Neural cell (in vitro differentiated cells): ENCODE data around the gene ROR2. TPM values are rescaled to one million over a fixed set of nuclear protein-coding genes. Genes with fewer than 3 reads are reported as not detected.

Experiments used
- H2AFZ ChIP-seq: fragments of 200-600, 300-800 bp; sonication (generic), shearing (Covaris generic); 2 replicates; pipeline ENCODE4 v1.6.0; 2014; ENCODE audit warnings: low read depth, mild to moderate bottlenecking, antibody characterized with exemption, low read length, moderate library complexity
- H3F3A ChIP-seq: fragments of 200-600 bp; shearing (Covaris generic); 2 replicates; pipeline ENCODE4 v1.6.1; 2016; ENCODE audit warnings: mild to moderate bottlenecking, moderate library complexity, mixed read lengths, antibody characterized with exemption, low read length; ENCODE audit not compliant: insufficient read depth, poor library complexity, severe bottlenecking
- H3K27ac ChIP-seq: fragments of 200-600, 300-800 bp; sonication (generic), shearing (Covaris generic); 2 replicates; pipeline ENCODE4 v1.5.1; 2014; ENCODE audit warnings: mild to moderate bottlenecking, low read length, moderate library complexity
- H3K27me3 ChIP-seq: fragments of 300-800, 200-600 bp; sonication (generic), shearing (Covaris generic); 2 replicates; pipeline ENCODE4 v1.6.0; 2014; ENCODE audit warnings: mild to moderate bottlenecking, low read depth, low read length, moderate library complexity; ENCODE audit not compliant: insufficient read depth
- H3K36me3 ChIP-seq: fragments of 300-800, 200-600 bp; sonication (generic), shearing (Covaris generic); 2 replicates; pipeline ENCODE4 v1.5.1; 2014; ENCODE audit warnings: mild to moderate bottlenecking, antibody characterized with exemption, low read length, moderate library complexity; ENCODE audit not compliant: insufficient read depth
- H3K4me2 ChIP-seq: fragments of 300-800, 200-600 bp; sonication (generic), shearing (Covaris generic); 2 replicates; pipeline ENCODE4 v1.6.0; 2014; ENCODE audit warnings: mild to moderate bottlenecking, low read length
- H3K4me3 ChIP-seq: fragments of 300-800, 200-600 bp; sonication (generic), shearing (Covaris generic); 2 replicates; pipeline ENCODE4 v1.5.1; 2014; ENCODE audit warnings: mild to moderate bottlenecking, low read length, moderate library complexity
- H3K79me2 ChIP-seq: fragments of 200-600 bp; shearing (Covaris generic); replicated peaks from 2 replicates; pipeline ENCODE4 v1.6.0; 2014; ENCODE audit warnings: mild to moderate bottlenecking, low read length, moderate library complexity; ENCODE audit not compliant: insufficient read depth
- H3K9ac ChIP-seq: fragments of 300-800, 200-600 bp; sonication (generic), shearing (Covaris generic); 2 replicates; pipeline ENCODE4 v1.6.1; 2016; ENCODE audit warnings: mild to moderate bottlenecking, low read length, mixed read lengths
- H3K9me2 ChIP-seq: fragments of 200-600 bp; shearing (Covaris generic); 2 replicates; pipeline ENCODE4 v1.6.1; 2016; ENCODE audit warnings: mild to moderate bottlenecking, low read length, mixed read lengths; ENCODE audit not compliant: insufficient read depth
- H3K9me3 ChIP-seq: fragments of 200-600, 300-800 bp; sonication (generic), shearing (Covaris generic); 2 replicates; pipeline ENCODE4 v1.6.1; 2016; ENCODE audit warnings: mild to moderate bottlenecking, mixed run types, low read length, moderate library complexity, mixed read lengths
- H4K20me1 ChIP-seq: fragments of 200-600 bp; shearing (Covaris generic); 2 replicates; pipeline ENCODE4 v1.6.1; 2016; ENCODE audit warnings: mild to moderate bottlenecking, mixed run types; ENCODE audit not compliant: insufficient read depth
- EP300 ChIP-seq: fragments of 450-650 bp; conservative IDR thresholded peaks from 2 replicates; pipeline ENCODE4 v1.6.1; 2014; ENCODE audit warnings: antibody characterized with exemption, mild to moderate bottlenecking, moderate library complexity; ENCODE audit not compliant: poor library complexity, severe bottlenecking
- EZH2 ChIP-seq: fragments of 200-600, 300-800 bp; shearing (Covaris generic), sonication (generic); IDR thresholded peaks from 2 replicates; pipeline ENCODE4 v1.6.1; 2014; ENCODE audit warnings: antibody characterized with exemption, low read length, borderline replicate concordance, mild to moderate bottlenecking; ENCODE audit not compliant: insufficient read depth, poor library complexity, severe bottlenecking
- MXI1 ChIP-seq: fragments of 450-650 bp; conservative IDR thresholded peaks from 2 replicates; pipeline ENCODE4 v1.6.1; 2014; ENCODE audit warnings: antibody characterized with exemption, mild to moderate bottlenecking; ENCODE audit not compliant: poor library complexity, severe bottlenecking
- POLR2AphosphoS5 ChIP-seq: IDR thresholded peaks from 2 replicates; pipeline ENCODE4 v1.6.1; 2012
- RAD21 ChIP-seq: fragments of 450-650 bp; conservative IDR thresholded peaks from 2 replicates; pipeline ENCODE4 v1.6.1; 2014; ENCODE audit warnings: antibody characterized with exemption, mild to moderate bottlenecking, moderate library complexity
- SMC3 ChIP-seq: fragments of 450-650 bp; conservative IDR thresholded peaks from 2 replicates; pipeline ENCODE4 v1.6.1; 2014; ENCODE audit warnings: antibody characterized with exemption, mild to moderate bottlenecking, moderate library complexity; ENCODE audit not compliant: poor library complexity
- TAF1 ChIP-seq: IDR thresholded peaks from 2 replicates; pipeline ENCODE4 v1.6.1; 2012; ENCODE audit warnings: low read depth
- polyA plus RNA-seq: library from polyadenylated mRNA; depleted of rRNA; stranded (reverse); fragments of >200 nt; gene quantifications from 2 replicates; pipeline ENCODE4 v1.2.3, GENCODE V29; 2014
- TF ChIP-seq, protein P1 (sequence below): fragments of 450-650 bp; IDR thresholded peaks from 2 replicates; pipeline ENCODE4 v1.5.1; 2014; ENCODE audit warnings: antibody characterized with exemption, mild to moderate bottlenecking, moderate library complexity; ENCODE audit not compliant: poor library complexity, severe bottlenecking
- TF ChIP-seq, protein P2 (sequence below): IDR thresholded peaks from 2 replicates; pipeline ENCODE4 v1.6.1; 2012; ENCODE audit warnings: borderline replicate concordance

ROR2 gene
- polyA plus RNA-seq, 1 donor from 2014 or later = 0.33 TPM

DNA sequence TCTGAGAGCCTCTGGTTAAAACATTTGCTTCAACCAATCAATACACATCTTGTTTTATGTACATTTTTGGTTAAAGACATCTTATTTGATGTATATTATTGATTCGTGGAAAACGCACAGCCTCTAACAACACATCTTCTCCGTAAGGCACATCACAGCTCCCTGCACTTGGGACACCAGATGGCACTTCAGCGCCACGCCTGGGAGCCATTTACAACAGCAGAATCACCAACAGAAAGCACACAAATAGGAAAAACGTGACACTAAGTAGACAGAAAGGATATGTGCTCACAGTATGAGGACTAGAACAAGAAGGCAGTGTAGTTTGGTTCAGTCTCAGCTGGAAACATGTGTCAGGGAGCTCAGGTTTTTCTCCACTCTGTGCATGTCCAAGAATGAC, 199.7 kb downstream of the ROR2 start:
- Histone ChIP-seq H3K27me3 (no peaks in the 10 kb centered on the region), H3K36me3 (no peaks in the 10 kb centered on the region), H3K4me2 (no peak overlapping the region)

DNA sequence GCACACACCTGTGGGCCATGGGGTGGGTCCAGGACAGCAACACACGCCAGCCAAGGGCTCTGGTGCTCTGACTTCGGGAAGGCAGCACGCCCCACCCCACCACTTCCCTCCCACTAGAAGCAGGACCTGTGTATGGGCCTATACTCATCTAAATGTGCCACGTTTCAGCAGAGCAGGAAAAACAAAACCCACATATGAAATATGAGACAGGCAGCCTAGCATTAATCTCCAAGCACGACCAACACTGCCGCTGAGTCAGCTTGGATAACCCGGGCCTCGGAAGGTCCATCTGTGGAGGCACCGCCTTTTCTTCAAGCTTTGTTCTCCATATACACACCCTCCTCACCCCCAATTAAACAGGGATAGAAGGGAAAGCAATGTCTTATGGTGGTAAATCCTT, 203.1 kb downstream of the ROR2 start:
- no peaks in the 10 kb centered on the region for H4K20me1 ChIP-seq
- no peak overlapping the region for H2AFZ ChIP-seq
- no peak overlapping the region for H3K4me3 ChIP-seq
- no peaks in the 10 kb centered on the region for H3K9me3 ChIP-seq
- H3K36me3 ChIP-seq = no peaks in the 10 kb centered on the region
- no peaks in the 10 kb centered on the region for H3K9me2 ChIP-seq
- no peak overlapping the region for H3K4me2 ChIP-seq
- H3F3A ChIP-seq = no peaks in the 10 kb centered on the region
- H3K9ac ChIP-seq = no peak overlapping the region
- no peaks in the 10 kb centered on the region for H3K79me2 ChIP-seq
- H3K27me3 ChIP-seq = no peaks in the 10 kb centered on the region
- H3K27ac ChIP-seq = no peak overlapping the region
- TF ChIP-seq RAD21 (no peak), POLR2AphosphoS5 (no peak), EZH2 (no peak)

More for the DNA sequence above, 199.7 kb downstream of the ROR2 start:
- no peaks in the 10 kb centered on the region for H3K9me2 ChIP-seq
- H3K27ac ChIP-seq = no peak overlapping the region
- no peak overlapping the region for H2AFZ ChIP-seq
- no peaks in the 10 kb centered on the region for H3F3A ChIP-seq
- H3K9ac ChIP-seq = no peak overlapping the region
- no peaks in the 10 kb centered on the region for H3K9me3 ChIP-seq
- H3K4me3 ChIP-seq = no peak overlapping the region
- no peaks in the 10 kb centered on the region for H3K79me2 ChIP-seq
- TF ChIP-seq EP300 = no peak
- no peak for TF ChIP-seq MXI1
- TF ChIP-seq TAF1 = no peak
- no peak for TF ChIP-seq POLR2AphosphoS5
- TF ChIP-seq EZH2 = no peak
- TF ChIP-seq, protein P1, sequence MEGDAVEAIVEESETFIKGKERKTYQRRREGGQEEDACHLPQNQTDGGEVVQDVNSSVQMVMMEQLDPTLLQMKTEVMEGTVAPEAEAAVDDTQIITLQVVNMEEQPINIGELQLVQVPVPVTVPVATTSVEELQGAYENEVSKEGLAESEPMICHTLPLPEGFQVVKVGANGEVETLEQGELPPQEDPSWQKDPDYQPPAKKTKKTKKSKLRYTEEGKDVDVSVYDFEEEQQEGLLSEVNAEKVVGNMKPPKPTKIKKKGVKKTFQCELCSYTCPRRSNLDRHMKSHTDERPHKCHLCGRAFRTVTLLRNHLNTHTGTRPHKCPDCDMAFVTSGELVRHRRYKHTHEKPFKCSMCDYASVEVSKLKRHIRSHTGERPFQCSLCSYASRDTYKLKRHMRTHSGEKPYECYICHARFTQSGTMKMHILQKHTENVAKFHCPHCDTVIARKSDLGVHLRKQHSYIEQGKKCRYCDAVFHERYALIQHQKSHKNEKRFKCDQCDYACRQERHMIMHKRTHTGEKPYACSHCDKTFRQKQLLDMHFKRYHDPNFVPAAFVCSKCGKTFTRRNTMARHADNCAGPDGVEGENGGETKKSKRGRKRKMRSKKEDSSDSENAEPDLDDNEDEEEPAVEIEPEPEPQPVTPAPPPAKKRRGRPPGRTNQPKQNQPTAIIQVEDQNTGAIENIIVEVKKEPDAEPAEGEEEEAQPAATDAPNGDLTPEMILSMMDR = peak; percentile 54
- peak; percentile 65 for TF ChIP-seq SMC3
- TF ChIP-seq, protein P2, sequence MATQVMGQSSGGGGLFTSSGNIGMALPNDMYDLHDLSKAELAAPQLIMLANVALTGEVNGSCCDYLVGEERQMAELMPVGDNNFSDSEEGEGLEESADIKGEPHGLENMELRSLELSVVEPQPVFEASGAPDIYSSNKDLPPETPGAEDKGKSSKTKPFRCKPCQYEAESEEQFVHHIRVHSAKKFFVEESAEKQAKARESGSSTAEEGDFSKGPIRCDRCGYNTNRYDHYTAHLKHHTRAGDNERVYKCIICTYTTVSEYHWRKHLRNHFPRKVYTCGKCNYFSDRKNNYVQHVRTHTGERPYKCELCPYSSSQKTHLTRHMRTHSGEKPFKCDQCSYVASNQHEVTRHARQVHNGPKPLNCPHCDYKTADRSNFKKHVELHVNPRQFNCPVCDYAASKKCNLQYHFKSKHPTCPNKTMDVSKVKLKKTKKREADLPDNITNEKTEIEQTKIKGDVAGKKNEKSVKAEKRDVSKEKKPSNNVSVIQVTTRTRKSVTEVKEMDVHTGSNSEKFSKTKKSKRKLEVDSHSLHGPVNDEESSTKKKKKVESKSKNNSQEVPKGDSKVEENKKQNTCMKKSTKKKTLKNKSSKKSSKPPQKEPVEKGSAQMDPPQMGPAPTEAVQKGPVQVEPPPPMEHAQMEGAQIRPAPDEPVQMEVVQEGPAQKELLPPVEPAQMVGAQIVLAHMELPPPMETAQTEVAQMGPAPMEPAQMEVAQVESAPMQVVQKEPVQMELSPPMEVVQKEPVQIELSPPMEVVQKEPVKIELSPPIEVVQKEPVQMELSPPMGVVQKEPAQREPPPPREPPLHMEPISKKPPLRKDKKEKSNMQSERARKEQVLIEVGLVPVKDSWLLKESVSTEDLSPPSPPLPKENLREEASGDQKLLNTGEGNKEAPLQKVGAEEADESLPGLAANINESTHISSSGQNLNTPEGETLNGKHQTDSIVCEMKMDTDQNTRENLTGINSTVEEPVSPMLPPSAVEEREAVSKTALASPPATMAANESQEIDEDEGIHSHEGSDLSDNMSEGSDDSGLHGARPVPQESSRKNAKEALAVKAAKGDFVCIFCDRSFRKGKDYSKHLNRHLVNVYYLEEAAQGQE = no peak
- peak; percentile 68 for TF ChIP-seq RAD21
- no peaks in the 10 kb centered on the region for H4K20me1 ChIP-seq

DNA sequence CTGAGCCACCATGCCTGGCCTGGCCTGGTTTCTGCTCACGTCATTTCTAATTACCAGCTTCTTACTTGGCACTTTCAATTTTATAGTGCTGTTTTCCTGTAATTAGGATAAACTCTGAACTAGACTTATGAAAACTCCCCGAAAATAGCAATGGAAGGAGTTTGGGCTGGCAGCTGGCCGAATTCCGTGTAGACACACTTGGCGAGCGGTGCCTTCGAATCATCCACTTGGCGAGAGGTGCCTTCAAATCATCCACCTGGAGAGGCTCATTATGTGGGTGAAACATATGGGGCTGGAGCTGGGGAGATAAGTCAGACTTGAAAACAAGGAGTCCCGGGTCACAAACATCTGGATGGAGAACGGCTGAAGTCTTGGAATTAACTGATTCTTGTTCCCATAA, 203.7 kb downstream of the ROR2 start:
- Histone ChIP-seq H3K79me2 (no peaks in the 10 kb centered on the region), H3K27ac (no peak overlapping the region), H3K9me3 (no peaks in the 10 kb centered on the region), H4K20me1 (no peaks in the 10 kb centered on the region), H3K4me3 (no peak overlapping the region), H2AFZ (no peak overlapping the region), H3F3A (no peaks in the 10 kb centered on the region), H3K9ac (no peak overlapping the region), H3K9me2 (no peaks in the 10 kb centered on the region), H3K27me3 (no peaks in the 10 kb centered on the region), H3K4me2 (no peak overlapping the region), H3K36me3 (no peaks in the 10 kb centered on the region)
- TF ChIP-seq TAF1 = no peak
- no peak for TF ChIP-seq POLR2AphosphoS5
- TF ChIP-seq, protein P2 = no peak
- no peak for TF ChIP-seq EP300
- TF ChIP-seq, protein P1 = no peak
- no peak for TF ChIP-seq EZH2
- TF ChIP-seq SMC3 = no peak
- TF ChIP-seq RAD21 = no peak
- no peak for TF ChIP-seq MXI1
